Gastroesophageal sphincter (tissue), 3 donors: Measurements from ENCODE around the gene CPM.
"Not testable (repeated sequence)": the region's sequence is repeated elsewhere in the genome, so short reads cannot be mapped to it uniquely, and the experiment has no call there.

ENCODE experiments used
- CTCF ChIP-seq, 4 experiments: fragments of 200-600 bp in 2 of 4; fragments of 450-650 bp in 2 of 4; sonication (generic) in 1 of 4; IDR thresholded peaks; one replicate each; pipeline ENCODE4 v1.5.1; 2017 to 2019; ENCODE audit warnings: antibody characterized with exemption in 4 of 4, mild to moderate bottlenecking in 2 of 4, moderate library complexity in 2 of 4
- POLR2A ChIP-seq, 2 donors: fragments of 450-650 bp; IDR thresholded peaks; one replicate each; pipeline ENCODE4 v1.6.1; 2017; ENCODE audit warnings: antibody characterized with exemption in 2 of 2, mild to moderate bottlenecking in 2 of 2, moderate library complexity in 1 of 2
- POLR2AphosphoS5 ChIP-seq: sonication (generic); formaldehyde crosslinking; IDR thresholded peaks from one replicate; pipeline ENCODE4 v1.6.1; 2017; ENCODE audit warnings: antibody characterized with exemption

GRCh38 chr12:68819481-68819880 is 113.5 kb downstream of the CPM start:
- TF ChIP-seq CTCF (IDR thresholded peaks at IDR 0.05); POLR2AphosphoS5; POLR2A (IDR thresholded peaks at IDR 0.05): not testable (repeated sequence)
